ENCODE results near the gene PLA1A.

DNA sequence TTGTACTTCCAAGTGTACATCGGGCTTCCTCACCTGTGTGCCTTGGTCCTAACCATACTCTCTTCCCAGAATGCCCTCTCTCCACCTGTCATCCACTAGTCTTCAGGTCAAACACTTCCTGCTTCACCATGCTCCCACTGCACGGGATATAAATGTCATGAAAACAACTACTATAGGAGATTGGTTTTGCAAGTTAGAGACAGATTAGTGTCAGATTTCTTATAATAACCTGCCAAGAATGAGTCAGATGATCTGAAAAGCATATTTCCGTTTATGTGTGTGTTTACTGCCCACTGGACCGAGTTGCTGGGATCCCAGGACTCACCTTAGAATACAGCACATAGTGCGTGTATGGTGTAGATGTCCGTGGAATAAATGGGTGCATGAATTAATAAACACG, 21.4 kb downstream of the PLA1A start:
- TF ChIP-seq CTCF (conservative IDR thresholded peaks at IDR 0.05; ENCODE audit: low read depth, low read length), result no peak
- TF ChIP-seq, protein P1, sequence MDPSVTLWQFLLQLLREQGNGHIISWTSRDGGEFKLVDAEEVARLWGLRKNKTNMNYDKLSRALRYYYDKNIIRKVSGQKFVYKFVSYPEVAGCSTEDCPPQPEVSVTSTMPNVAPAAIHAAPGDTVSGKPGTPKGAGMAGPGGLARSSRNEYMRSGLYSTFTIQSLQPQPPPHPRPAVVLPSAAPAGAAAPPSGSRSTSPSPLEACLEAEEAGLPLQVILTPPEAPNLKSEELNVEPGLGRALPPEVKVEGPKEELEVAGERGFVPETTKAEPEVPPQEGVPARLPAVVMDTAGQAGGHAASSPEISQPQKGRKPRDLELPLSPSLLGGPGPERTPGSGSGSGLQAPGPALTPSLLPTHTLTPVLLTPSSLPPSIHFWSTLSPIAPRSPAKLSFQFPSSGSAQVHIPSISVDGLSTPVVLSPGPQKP (IDR thresholded peaks at IDR 0.05; ENCODE audit: borderline replicate concordance, low read depth, low read length), result no peak
- no peak for TF ChIP-seq BHLHE40 (IDR thresholded peaks at IDR 0.05; ENCODE audit: low read depth, low read length)
- no peak for TF ChIP-seq POLR2A (IDR thresholded peaks at IDR 0.05; ENCODE audit: low read depth, low read length)
- no peak for TF ChIP-seq CEBPB (IDR thresholded peaks at IDR 0.05; ENCODE audit: low read depth, low read length)
- no peak for TF ChIP-seq MXI1 (IDR thresholded peaks at IDR 0.05; ENCODE audit: borderline replicate concordance, low read depth, low read length)

Data from IMR-90 (cell line).